ENCODE data around the gene SP110.

DNA sequence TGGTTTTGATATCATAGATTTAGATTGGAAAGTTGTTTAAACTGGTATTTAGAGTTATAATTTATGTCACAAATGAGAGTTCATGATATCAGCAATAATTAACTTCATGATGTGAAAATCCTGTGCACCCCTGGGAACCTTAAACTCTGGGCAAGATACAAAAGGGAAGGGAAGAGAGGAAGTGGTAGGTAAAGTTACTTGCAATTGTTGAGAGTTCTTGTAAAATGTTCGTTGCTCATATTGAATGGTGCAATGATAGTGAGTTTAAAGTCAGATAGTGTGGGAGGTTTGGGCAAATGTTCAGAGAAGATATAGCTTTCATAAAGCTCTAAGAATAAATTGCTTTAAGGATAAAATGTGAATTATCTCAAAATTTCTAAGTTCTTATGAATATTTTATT lies 75.4 kb downstream of the SP110 start:
- no peak for TF ChIP-seq TAF1 (IDR thresholded peaks at IDR 0.05; ENCODE audit: low read depth, low read length)
- no peak for TF ChIP-seq POLR2AphosphoS5 (IDR thresholded peaks at IDR 0.05; ENCODE audit: low read depth, low read length)
